Measurements from ENCODE around the gene MAPK12.

MAPK12 gene

GRCh38 chr22:50298937-50299784, 37.7 kb upstream of the MAPK12 start:
- no peak for DNase-seq

- DNase-seq = no peak
Measured at GRCh38 chr22:50298266-50298637, 36.8 kb upstream of the MAPK12 start.

- DNase-seq = no peak
Measured at GRCh38 chr22:50297510-50298265, 36.2 kb upstream of the MAPK12 start.

GRCh38 chr22:50296658-50297490, 35.4 kb upstream of the MAPK12 start:
- DNase-seq = no peak

GRCh38 chr22:50294319-50294656, 32.8 kb upstream of the MAPK12 start:
- DNase-seq = no peak

- DNase-seq = no peak
Measured at GRCh38 chr22:50293441-50294318, 32.2 kb upstream of the MAPK12 start.

GRCh38 chr22:50292643-50293440, 31.4 kb upstream of the MAPK12 start:
- no peak for DNase-seq

- DNase-seq = no peak
Measured at GRCh38 chr22:50289942-50290630, 28.6 kb upstream of the MAPK12 start.

- DNase-seq = no peak
Measured at GRCh38 chr22:50289151-50289941, 27.9 kb upstream of the MAPK12 start.

GRCh38 chr22:50287731-50288130, 26.2 kb upstream of the MAPK12 start:
- DNase-seq = no peak

- DNase-seq = no peak
Measured at GRCh38 chr22:50286701-50287318, 25.3 kb upstream of the MAPK12 start.

- no peak for DNase-seq
Measured at GRCh38 chr22:50286275-50286674, 24.8 kb upstream of the MAPK12 start.

- DNase-seq = no peak
Measured at GRCh38 chr22:50285568-50286229, 24.2 kb upstream of the MAPK12 start.

- no peak for DNase-seq
Measured at GRCh38 chr22:50284479-50284878, 23.0 kb upstream of the MAPK12 start.

- DNase-seq = no peak
Measured at GRCh38 chr22:50283821-50284220, 22.3 kb upstream of the MAPK12 start.

- DNase-seq = no peak
Measured at GRCh38 chr22:50282361-50283155, 21.1 kb upstream of the MAPK12 start.

GRCh38 chr22:50281957-50282356, 20.5 kb upstream of the MAPK12 start:
- no peak for DNase-seq

GRCh38 chr22:50281384-50281760, 19.9 kb upstream of the MAPK12 start:
- no peak for DNase-seq
